Superior temporal gyrus (tissue), 1 donor: ENCODE measurements around the gene TSHR.
"Not testable (repeated sequence)": the region's sequence is repeated elsewhere in the genome, so short reads cannot be mapped to it uniquely, and the experiment has no call there.

Source experiments
- DNase-seq: peaks from one replicate; pipeline ENCODE4 v3.0.0-alpha.2; 2016; ENCODE audit errors: extremely low spot score

TSHR gene

GRCh38 chr14:80955416-80955941 is at the start of gene TSHR:
TSHR (plus strand) TSS chr14:80955621; CDS start chr14:80955681, 60 bp downstream.
- DNase-seq = no peak

- no peak for DNase-seq
Measured at GRCh38 chr14:80906336-80906735, 49.1 kb upstream of the TSHR start.

- no peak for DNase-seq
Measured at GRCh38 chr14:80906946-80907345, 48.5 kb upstream of the TSHR start.

GRCh38 chr14:80912013-80912412 is 43.4 kb upstream of the TSHR start:
- DNase-seq = not testable (repeated sequence)

GRCh38 chr14:80919622-80920021 is 35.8 kb upstream of the TSHR start:
- DNase-seq = no peak

GRCh38 chr14:80923368-80923767 is 32.1 kb upstream of the TSHR start:
- no peak for DNase-seq

GRCh38 chr14:80924365-80925103 is 30.9 kb upstream of the TSHR start:
- no peak for DNase-seq

- no peak for DNase-seq
Measured at GRCh38 chr14:80926397-80927082, 28.9 kb upstream of the TSHR start.

GRCh38 chr14:80927083-80927989 is 28.1 kb upstream of the TSHR start:
- DNase-seq = no peak

GRCh38 chr14:80930095-80930494 is 25.3 kb upstream of the TSHR start:
- no peak for DNase-seq

- DNase-seq = no peak
Measured at GRCh38 chr14:80930836-80931389, 24.5 kb upstream of the TSHR start.

GRCh38 chr14:80933282-80933681 is 22.1 kb upstream of the TSHR start:
- DNase-seq = no peak

GRCh38 chr14:80933686-80934085 is 21.7 kb upstream of the TSHR start:
- DNase-seq = no peak

- no peak for DNase-seq
Measured at GRCh38 chr14:80940146-80940545, 15.3 kb upstream of the TSHR start.

- DNase-seq = peak; percentile 99
Measured at GRCh38 chr14:80941241-80942185, 13.9 kb upstream of the TSHR start, which contains the start of gene CEP128. CEP128 (minus strand) TSS chr14:80941738.

- no peak for DNase-seq
Measured at GRCh38 chr14:80942191-80942600, 13.2 kb upstream of the TSHR start.

GRCh38 chr14:80944861-80945617 is 10.4 kb upstream of the TSHR start:
- no peak for DNase-seq

- no peak for DNase-seq
Measured at GRCh38 chr14:80946187-80946586, 9.2 kb upstream of the TSHR start.

- no peak for DNase-seq
Measured at GRCh38 chr14:80946797-80947196, 8.6 kb upstream of the TSHR start.

- DNase-seq = no peak
Measured at GRCh38 chr14:80948291-80948690, 7.1 kb upstream of the TSHR start.
